Neural crest cell (in vitro differentiated cells): Measurements from ENCODE around the gene PPP1R7. TPM values are rescaled to one million over a fixed set of nuclear protein-coding genes. Genes with fewer than 3 reads are reported as not detected.

Experiments
- DNase-seq: peaks from one replicate; pipeline ENCODE4 v3.0.0; 2021; ENCODE audit warnings: low read depth, mixed read lengths, low spot score
- H3K27ac Mint-ChIP-seq: one replicate; pipeline ENCODE4 v1.8.0; 2021; ENCODE audit warnings: mild to moderate bottlenecking, mixed read lengths; ENCODE audit not compliant: unreplicated experiment
- H3K27me3 Mint-ChIP-seq: 2 replicates; pipeline ENCODE4 v1.8.0; 2021; ENCODE audit warnings: low read depth, mild to moderate bottlenecking, mixed read lengths
- H3K36me3 Mint-ChIP-seq: 2 replicates; pipeline ENCODE4 v1.8.0; 2021; ENCODE audit warnings: low read depth, mild to moderate bottlenecking, mixed read lengths
- H3K4me1 Mint-ChIP-seq: 2 replicates; pipeline ENCODE4 v1.8.0; 2021; ENCODE audit warnings: mixed read lengths
- H3K4me3 Mint-ChIP-seq: one replicate; pipeline ENCODE4 v1.8.0; 2021; ENCODE audit warnings: mild to moderate bottlenecking, mixed read lengths
- H3K9me3 Mint-ChIP-seq: 2 replicates; pipeline ENCODE4 v1.8.0; 2021; ENCODE audit warnings: mixed read lengths
- CTCF ChIP-seq: fragments of 200-600 bp; sonication (generic); conservative IDR thresholded peaks from 2 replicates; pipeline ENCODE4 v1.5.0; 2021; ENCODE audit warnings: antibody characterized with exemption, mild to moderate bottlenecking
- total RNA-seq: library from RNA; stranded (reverse); gene quantifications from 2 replicates; pipeline ENCODE4 v1.2.1, GENCODE V29; 2021

PPP1R7 gene
- total RNA-seq, 1 donor from 2014 or later = 53.2 TPM

GRCh38 chr2:241187101-241187917 lies 37.0 kb downstream of the PPP1R7 start:
- no peak overlapping the region for H3K4me3 Mint-ChIP-seq
- H3K27me3 Mint-ChIP-seq = no peaks in the 10 kb centered on the region
- H3K27ac Mint-ChIP-seq = no peak overlapping the region
- DNase-seq = no peak
- TF ChIP-seq CTCF = no peak
- H3K36me3 Mint-ChIP-seq = no peaks in the 10 kb centered on the region
- no peaks in the 10 kb centered on the region for H3K9me3 Mint-ChIP-seq
- no peaks in the 10 kb centered on the region for H3K4me1 Mint-ChIP-seq

GRCh38 chr2:241187918-241188234 lies 37.6 kb downstream of the PPP1R7 start:
- TF ChIP-seq CTCF = no peak
- no peak overlapping the region for H3K27ac Mint-ChIP-seq

GRCh38 chr2:241188361-241189092 lies 38.3 kb downstream of the PPP1R7 start, which contains the start of gene ANO7:
ANO7 (plus strand) TSS chr2:241188677; CDS start chr2:241190064, 1,387 bp downstream.
- Mint-ChIP-seq H3K27ac (no peak within 1 kb of the TSS), H3K4me1 (no peaks in the 10 kb centered on the region)

More at GRCh38 chr2:241187918-241188234, 37.6 kb downstream of the PPP1R7 start:
- H3K27me3 Mint-ChIP-seq = no peaks in the 10 kb centered on the region
- no peaks in the 10 kb centered on the region for H3K9me3 Mint-ChIP-seq
- no peak for DNase-seq
- H3K36me3 Mint-ChIP-seq = no peaks in the 10 kb centered on the region
- no peaks in the 10 kb centered on the region for H3K4me1 Mint-ChIP-seq
- H3K4me3 Mint-ChIP-seq = no peak overlapping the region

GRCh38 chr2:241189093-241189855 lies 39.0 kb downstream of the PPP1R7 start:
- DNase-seq = no peak
- no peaks in the 10 kb centered on the region for H3K36me3 Mint-ChIP-seq
- TF ChIP-seq CTCF = no peak
- H3K4me1 Mint-ChIP-seq = no peaks in the 10 kb centered on the region
- no peaks in the 10 kb centered on the region for H3K27me3 Mint-ChIP-seq
- H3K27ac Mint-ChIP-seq = no peak overlapping the region
- no peak overlapping the region for H3K4me3 Mint-ChIP-seq
- H3K9me3 Mint-ChIP-seq = no peaks in the 10 kb centered on the region

More at GRCh38 chr2:241188361-241189092, 38.3 kb downstream of the PPP1R7 start, which contains the start of gene ANO7:
- no peaks in the 10 kb centered on the region for H3K27me3 Mint-ChIP-seq
- no peak for DNase-seq
- no peak within 1 kb of the TSS for H3K4me3 Mint-ChIP-seq
- H3K36me3 Mint-ChIP-seq = no peaks in the 10 kb centered on the region
- H3K9me3 Mint-ChIP-seq = no peaks in the 10 kb centered on the region
- no peak for TF ChIP-seq CTCF

- H3K4me1 Mint-ChIP-seq = no peaks in the 10 kb centered on the region
- H3K9me3 Mint-ChIP-seq = no peaks in the 10 kb centered on the region
- H3K27me3 Mint-ChIP-seq = no peaks in the 10 kb centered on the region
- no peak overlapping the region for H3K4me3 Mint-ChIP-seq
- no peak for TF ChIP-seq CTCF
- no peaks in the 10 kb centered on the region for H3K36me3 Mint-ChIP-seq
- no peak overlapping the region for H3K27ac Mint-ChIP-seq
- DNase-seq = no peak
Measured at GRCh38 chr2:241189856-241190201, 39.6 kb downstream of the PPP1R7 start.
